Panc1 (cell line): ENCODE data around the gene NOL3.

Experiments used
- TCF7L2 ChIP-seq: IDR thresholded peaks from 2 replicates; pipeline ENCODE4 v1.6.1; 2011; ENCODE audit warnings: mild to moderate bottlenecking, low read depth, low read length, inconsistent platforms
- TF ChIP-seq, protein P1 (sequence below): fragments of 450-650 bp; IDR thresholded peaks from 2 replicates; pipeline ENCODE4 v1.5.1; 2017; ENCODE audit warnings: mild to moderate bottlenecking
- TF ChIP-seq, protein P2 (sequence below), 2 experiments: IDR thresholded peaks; 2 replicates each; pipeline ENCODE4 v1.6.1; 2011 to 2012; ENCODE audit warnings: low read depth in 2 of 2, control low read depth in 1 of 2, low read length in 1 of 2, mild to moderate bottlenecking in 1 of 2, moderate library complexity in 1 of 2; ENCODE audit not compliant: insufficient read depth in 1 of 2

- TF ChIP-seq TCF7L2, result no peak
- TF ChIP-seq, protein P1, sequence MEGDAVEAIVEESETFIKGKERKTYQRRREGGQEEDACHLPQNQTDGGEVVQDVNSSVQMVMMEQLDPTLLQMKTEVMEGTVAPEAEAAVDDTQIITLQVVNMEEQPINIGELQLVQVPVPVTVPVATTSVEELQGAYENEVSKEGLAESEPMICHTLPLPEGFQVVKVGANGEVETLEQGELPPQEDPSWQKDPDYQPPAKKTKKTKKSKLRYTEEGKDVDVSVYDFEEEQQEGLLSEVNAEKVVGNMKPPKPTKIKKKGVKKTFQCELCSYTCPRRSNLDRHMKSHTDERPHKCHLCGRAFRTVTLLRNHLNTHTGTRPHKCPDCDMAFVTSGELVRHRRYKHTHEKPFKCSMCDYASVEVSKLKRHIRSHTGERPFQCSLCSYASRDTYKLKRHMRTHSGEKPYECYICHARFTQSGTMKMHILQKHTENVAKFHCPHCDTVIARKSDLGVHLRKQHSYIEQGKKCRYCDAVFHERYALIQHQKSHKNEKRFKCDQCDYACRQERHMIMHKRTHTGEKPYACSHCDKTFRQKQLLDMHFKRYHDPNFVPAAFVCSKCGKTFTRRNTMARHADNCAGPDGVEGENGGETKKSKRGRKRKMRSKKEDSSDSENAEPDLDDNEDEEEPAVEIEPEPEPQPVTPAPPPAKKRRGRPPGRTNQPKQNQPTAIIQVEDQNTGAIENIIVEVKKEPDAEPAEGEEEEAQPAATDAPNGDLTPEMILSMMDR, result no peak
- TF ChIP-seq, protein P2, sequence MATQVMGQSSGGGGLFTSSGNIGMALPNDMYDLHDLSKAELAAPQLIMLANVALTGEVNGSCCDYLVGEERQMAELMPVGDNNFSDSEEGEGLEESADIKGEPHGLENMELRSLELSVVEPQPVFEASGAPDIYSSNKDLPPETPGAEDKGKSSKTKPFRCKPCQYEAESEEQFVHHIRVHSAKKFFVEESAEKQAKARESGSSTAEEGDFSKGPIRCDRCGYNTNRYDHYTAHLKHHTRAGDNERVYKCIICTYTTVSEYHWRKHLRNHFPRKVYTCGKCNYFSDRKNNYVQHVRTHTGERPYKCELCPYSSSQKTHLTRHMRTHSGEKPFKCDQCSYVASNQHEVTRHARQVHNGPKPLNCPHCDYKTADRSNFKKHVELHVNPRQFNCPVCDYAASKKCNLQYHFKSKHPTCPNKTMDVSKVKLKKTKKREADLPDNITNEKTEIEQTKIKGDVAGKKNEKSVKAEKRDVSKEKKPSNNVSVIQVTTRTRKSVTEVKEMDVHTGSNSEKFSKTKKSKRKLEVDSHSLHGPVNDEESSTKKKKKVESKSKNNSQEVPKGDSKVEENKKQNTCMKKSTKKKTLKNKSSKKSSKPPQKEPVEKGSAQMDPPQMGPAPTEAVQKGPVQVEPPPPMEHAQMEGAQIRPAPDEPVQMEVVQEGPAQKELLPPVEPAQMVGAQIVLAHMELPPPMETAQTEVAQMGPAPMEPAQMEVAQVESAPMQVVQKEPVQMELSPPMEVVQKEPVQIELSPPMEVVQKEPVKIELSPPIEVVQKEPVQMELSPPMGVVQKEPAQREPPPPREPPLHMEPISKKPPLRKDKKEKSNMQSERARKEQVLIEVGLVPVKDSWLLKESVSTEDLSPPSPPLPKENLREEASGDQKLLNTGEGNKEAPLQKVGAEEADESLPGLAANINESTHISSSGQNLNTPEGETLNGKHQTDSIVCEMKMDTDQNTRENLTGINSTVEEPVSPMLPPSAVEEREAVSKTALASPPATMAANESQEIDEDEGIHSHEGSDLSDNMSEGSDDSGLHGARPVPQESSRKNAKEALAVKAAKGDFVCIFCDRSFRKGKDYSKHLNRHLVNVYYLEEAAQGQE (IDR thresholded peaks at IDR 0.05; ENCODE audit: insufficient read depth in 1 of 2, low read depth in 2 of 2, low read length in 1 of 2), result no peak
Measured at GRCh38 chr16:67183284-67183626, 12.9 kb downstream of the NOL3 start.
